ENCODE data around the gene ETV7. TPM values are rescaled to one million over a fixed set of nuclear protein-coding genes. Genes with fewer than 3 reads are reported as not detected.

The ETV7 gene
- total RNA-seq, 1 experiment from 2014 or later = 0.28 TPM

- no peak for DNase-seq
Measured at GRCh38 chr6:36404164-36404563, 16.7 kb upstream of the ETV7 start.

DNA sequence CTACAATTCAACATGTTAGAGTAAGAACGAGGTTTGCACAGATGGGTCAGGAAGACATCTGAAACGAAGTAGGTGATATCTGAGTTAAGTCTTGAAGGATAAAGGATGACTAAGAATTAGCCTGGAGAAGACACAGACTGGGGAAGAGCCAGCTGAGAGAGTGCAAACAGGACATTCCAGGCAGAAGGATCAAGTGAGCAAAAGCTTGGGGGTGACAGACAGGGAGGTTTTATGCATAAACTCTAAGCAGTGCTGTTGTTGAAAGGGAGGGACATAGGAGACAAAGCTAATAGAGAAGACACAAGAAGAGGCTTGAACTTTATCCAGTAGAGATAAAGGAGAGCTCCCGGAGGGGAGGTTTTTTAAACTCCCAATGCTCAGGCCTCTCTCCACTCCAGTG lies 15.0 kb upstream of the ETV7 start:
- H3K36me3 ChIP-seq (replicated peaks; ENCODE audit: control insufficient read depth, insufficient read depth, low read length) = no peaks in the 10 kb centered on the region
- H3K27me3 ChIP-seq (ENCODE audit: control insufficient read depth, insufficient read depth, low read length) = no peaks in the 10 kb centered on the region
- H3K4me3 ChIP-seq (ENCODE audit: insufficient read depth, low read depth, low read length) = no peak overlapping the region
- no peak for DNase-seq

More at GRCh38 chr6:36404164-36404563, 16.7 kb upstream of the ETV7 start:
- Histone ChIP-seq H3K4me3 (ENCODE audit: insufficient read depth, low read depth, low read length) (no peak overlapping the region), H3K36me3 (replicated peaks; ENCODE audit: control insufficient read depth, insufficient read depth, low read length) (no peaks in the 10 kb centered on the region), H3K27me3 (ENCODE audit: control insufficient read depth, insufficient read depth, low read length) (no peaks in the 10 kb centered on the region)

DNA sequence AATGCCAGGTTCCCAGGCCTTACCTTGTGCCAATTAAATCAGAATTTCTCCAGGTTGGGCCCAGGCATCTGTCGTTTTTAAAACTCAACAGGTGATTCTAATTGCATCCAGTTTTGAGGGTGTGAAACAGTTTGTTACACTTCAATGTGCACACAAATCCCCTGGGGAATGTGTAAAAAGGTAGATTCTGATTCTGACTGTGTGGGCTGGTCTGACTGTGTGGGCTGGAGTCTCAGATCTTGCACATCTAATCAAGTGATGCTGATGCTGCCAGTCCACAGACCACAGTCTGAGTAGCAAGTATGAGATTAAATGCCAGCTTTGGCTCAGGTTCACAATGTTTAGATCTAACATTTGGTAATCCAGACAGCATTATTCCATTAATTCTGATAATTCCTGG lies 12.5 kb upstream of the ETV7 start:
- no peaks in the 10 kb centered on the region for H3K27me3 ChIP-seq (ENCODE audit: control insufficient read depth, insufficient read depth, low read length)
- H3K36me3 ChIP-seq (replicated peaks; ENCODE audit: control insufficient read depth, insufficient read depth, low read length) = no peaks in the 10 kb centered on the region
- DNase-seq = no peak
- H3K4me3 ChIP-seq (ENCODE audit: insufficient read depth, low read depth, low read length) = no peak overlapping the region

DNA sequence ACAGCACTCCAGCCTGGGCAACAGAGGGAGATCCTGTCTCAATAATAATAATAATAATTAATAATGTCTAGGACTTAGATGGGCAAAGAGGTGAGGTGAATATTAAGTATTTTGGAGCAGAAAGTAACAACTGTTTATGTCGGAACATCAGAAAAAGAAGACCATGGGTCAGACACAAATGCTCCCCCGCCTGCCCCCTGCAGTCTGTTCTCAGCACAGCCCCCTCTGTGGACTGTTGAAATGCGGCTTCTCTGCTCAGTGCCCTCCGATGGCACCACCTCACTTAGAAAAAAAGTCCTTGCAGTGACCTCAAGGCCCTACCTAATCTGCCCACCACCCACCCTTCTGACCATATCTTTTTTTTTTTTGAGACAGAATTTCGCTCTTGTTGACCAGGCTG lies 5.2 kb upstream of the ETV7 start:
- peaks cover 18% of the 10 kb centered on the region for H3K27me3 ChIP-seq (ENCODE audit: control insufficient read depth, insufficient read depth, low read length)
- DNase-seq = no peak

GRCh38 chr6:36389353-36389752 lies 1.9 kb upstream of the ETV7 start:
- H3K27me3 ChIP-seq (ENCODE audit: control insufficient read depth, insufficient read depth, low read length) = peaks cover 35% of the 10 kb centered on the region
- DNase-seq = no peak
- no peaks in the 10 kb centered on the region for H3K36me3 ChIP-seq (replicated peaks; ENCODE audit: control insufficient read depth, insufficient read depth, low read length)
- no peak overlapping the region for H3K4me3 ChIP-seq (ENCODE audit: insufficient read depth, low read depth, low read length)

More for the DNA sequence above, 5.2 kb upstream of the ETV7 start:
- no peak overlapping the region for H3K4me3 ChIP-seq (ENCODE audit: insufficient read depth, low read depth, low read length)
- no peaks in the 10 kb centered on the region for H3K36me3 ChIP-seq (replicated peaks; ENCODE audit: control insufficient read depth, insufficient read depth, low read length)

DNA sequence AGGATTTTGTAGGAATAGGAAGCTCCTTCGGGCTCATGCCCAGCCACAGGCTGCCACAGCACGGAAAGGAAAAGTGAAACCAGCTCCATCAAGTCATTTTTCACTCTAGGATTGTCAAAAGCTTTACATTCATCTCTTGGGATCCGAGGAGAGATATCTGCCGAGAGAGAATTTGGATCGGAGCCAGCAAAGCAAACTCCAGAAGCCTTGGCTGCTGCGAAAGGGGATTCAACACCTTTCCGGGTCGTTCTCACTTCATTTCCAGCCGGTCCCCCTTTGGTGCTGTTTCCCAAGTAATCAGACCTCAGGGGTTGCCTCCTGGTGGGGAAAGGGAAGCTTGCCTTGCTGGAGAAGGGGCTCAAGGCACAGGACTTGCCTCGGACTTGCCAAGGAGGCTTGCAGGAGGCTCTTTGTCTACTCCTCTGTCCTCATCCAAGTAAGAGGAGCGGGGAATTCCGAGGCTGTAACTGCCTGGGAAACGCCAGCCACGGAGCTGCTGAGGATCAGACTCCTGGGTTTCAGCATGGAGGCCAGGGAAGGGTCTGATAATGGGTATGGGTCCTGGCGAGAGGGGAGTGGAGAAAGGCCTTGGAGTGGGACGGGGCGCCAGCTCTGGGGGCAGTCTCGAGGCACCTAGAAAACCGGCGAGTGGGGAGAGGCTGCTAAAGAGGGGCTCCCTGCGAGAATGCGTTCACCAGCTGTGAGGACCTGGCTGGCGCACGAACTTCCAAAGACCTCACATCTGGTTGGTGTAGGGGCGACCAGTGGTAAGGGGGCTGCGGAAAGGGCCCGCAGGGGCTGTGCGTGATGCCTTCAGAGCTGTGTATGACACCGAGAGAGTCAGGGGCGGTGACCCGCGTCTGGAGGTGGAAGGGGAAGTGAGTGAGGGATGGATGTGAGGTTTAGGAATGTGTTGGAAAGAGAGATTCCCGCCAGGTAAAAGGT lies 702 bp downstream of the ETV7 start:
- DNase-seq = peak; percentile 83
- peaks cover 35% of the 10 kb centered on the region for H3K27me3 ChIP-seq (ENCODE audit: control insufficient read depth, insufficient read depth, low read length)
- H3K4me3 ChIP-seq (ENCODE audit: insufficient read depth, low read depth, low read length) = peak overlapping the region; percentile 60
- H3K36me3 ChIP-seq (replicated peaks; ENCODE audit: control insufficient read depth, insufficient read depth, low read length) = no peaks in the 10 kb centered on the region

GRCh38 chr6:36384095-36384494 lies 3.4 kb downstream of the ETV7 start:
- no peak overlapping the region for H3K4me3 ChIP-seq (ENCODE audit: insufficient read depth, low read depth, low read length)
- peaks cover 32% of the 10 kb centered on the region for H3K27me3 ChIP-seq (ENCODE audit: control insufficient read depth, insufficient read depth, low read length)
- DNase-seq = no peak
- H3K36me3 ChIP-seq (replicated peaks; ENCODE audit: control insufficient read depth, insufficient read depth, low read length) = no peaks in the 10 kb centered on the region

GRCh38 chr6:36383606-36384005 lies 3.9 kb downstream of the ETV7 start:
- no peak for DNase-seq
- Histone ChIP-seq H3K4me3 (ENCODE audit: insufficient read depth, low read depth, low read length) (no peak overlapping the region), H3K36me3 (replicated peaks; ENCODE audit: control insufficient read depth, insufficient read depth, low read length) (no peaks in the 10 kb centered on the region)

GRCh38 chr6:36382976-36383375 lies 4.5 kb downstream of the ETV7 start:
- Histone ChIP-seq H3K4me3 (ENCODE audit: insufficient read depth, low read depth, low read length) (no peak overlapping the region), H3K36me3 (replicated peaks; ENCODE audit: control insufficient read depth, insufficient read depth, low read length) (no peaks in the 10 kb centered on the region), H3K27me3 (ENCODE audit: control insufficient read depth, insufficient read depth, low read length) (peaks cover 21% of the 10 kb centered on the region)
- DNase-seq = no peak

More at GRCh38 chr6:36383606-36384005, 3.9 kb downstream of the ETV7 start:
- peaks cover 27% of the 10 kb centered on the region for H3K27me3 ChIP-seq (ENCODE audit: control insufficient read depth, insufficient read depth, low read length)

DNA sequence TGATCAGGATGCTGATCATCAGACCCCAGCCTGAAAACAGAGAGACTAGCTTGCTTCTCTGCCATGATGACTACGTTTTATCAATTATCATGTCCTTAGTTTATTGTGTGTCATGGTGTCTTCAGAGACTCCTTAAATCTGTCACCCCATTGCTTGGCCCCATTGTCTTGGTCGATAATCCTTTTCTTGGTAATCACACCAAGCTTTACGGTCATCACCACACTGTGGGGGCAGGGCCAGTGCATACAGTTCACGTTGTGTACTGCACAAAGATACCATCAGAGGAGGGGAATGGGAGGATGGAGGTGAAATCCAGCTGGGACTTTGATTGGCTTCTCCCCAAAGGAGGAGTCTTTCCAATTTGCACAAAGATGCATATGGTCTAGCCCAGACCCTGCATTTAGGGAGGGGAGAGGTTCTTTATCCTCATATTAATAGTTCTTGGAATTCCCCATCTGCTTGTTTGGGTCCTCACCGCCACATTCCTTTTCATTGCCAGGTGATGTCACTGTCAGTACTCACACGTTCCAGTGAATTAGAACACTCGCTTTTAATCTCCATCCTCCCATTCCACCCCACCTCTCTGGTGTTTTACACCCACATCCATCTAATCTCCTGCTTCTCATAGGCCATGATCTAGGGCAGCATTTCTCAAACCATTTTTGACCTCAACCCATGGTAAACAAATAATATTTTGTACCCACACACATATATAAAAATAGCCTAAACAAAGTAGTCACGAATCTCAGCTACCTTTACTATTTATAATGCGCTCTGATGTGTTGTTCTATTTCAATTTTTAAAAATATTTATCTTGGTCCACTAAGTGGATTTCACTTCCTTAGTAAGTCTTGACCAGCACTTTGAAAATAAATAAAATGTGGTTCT lies 5.7 kb downstream of the ETV7 start:
- Histone ChIP-seq H3K36me3 (replicated peaks; ENCODE audit: control insufficient read depth, insufficient read depth, low read length) (no peaks in the 10 kb centered on the region), H3K27me3 (ENCODE audit: control insufficient read depth, insufficient read depth, low read length) (peaks cover 9% of the 10 kb centered on the region), H3K4me3 (ENCODE audit: insufficient read depth, low read depth, low read length) (no peak overlapping the region)
- DNase-seq = no peak

- H3K4me3 ChIP-seq (ENCODE audit: insufficient read depth, low read depth, low read length) = no peak overlapping the region
- no peaks in the 10 kb centered on the region for H3K36me3 ChIP-seq (replicated peaks; ENCODE audit: control insufficient read depth, insufficient read depth, low read length)
- no peaks in the 10 kb centered on the region for H3K27me3 ChIP-seq (ENCODE audit: control insufficient read depth, insufficient read depth, low read length)
- DNase-seq = no peak
Measured at GRCh38 chr6:36380166-36380565, 7.3 kb downstream of the ETV7 start.

DNA sequence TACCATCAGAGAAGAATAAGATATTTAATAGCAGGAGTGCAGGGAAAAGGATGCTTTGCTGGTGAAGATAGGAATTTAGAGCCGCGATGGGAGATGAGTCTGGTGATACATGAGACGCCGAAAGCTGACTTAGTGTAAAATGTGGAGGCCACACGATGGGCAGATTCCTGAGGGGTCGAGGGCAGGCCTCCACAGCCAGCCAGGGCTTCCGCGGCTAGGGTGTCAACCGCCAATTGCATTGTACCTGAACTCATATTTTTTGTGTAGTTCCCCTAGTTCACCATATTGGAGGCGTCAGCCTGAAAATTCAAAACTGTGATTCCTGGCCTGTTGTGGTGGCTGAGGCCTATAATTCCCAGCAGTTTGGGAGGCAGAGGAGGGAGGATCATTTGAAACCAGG lies 8.5 kb downstream of the ETV7 start:
- H3K36me3 ChIP-seq (replicated peaks; ENCODE audit: control insufficient read depth, insufficient read depth, low read length) = no peaks in the 10 kb centered on the region
- H3K4me3 ChIP-seq (ENCODE audit: insufficient read depth, low read depth, low read length) = no peak overlapping the region
- no peaks in the 10 kb centered on the region for H3K27me3 ChIP-seq (ENCODE audit: control insufficient read depth, insufficient read depth, low read length)
- no peak for DNase-seq

GRCh38 chr6:36378243-36378920 lies 9.1 kb downstream of the ETV7 start:
- no peak for DNase-seq
- Histone ChIP-seq H3K27me3 (ENCODE audit: control insufficient read depth, insufficient read depth, low read length) (no peaks in the 10 kb centered on the region), H3K36me3 (replicated peaks; ENCODE audit: control insufficient read depth, insufficient read depth, low read length) (no peaks in the 10 kb centered on the region), H3K4me3 (ENCODE audit: insufficient read depth, low read depth, low read length) (no peak overlapping the region)

DNA sequence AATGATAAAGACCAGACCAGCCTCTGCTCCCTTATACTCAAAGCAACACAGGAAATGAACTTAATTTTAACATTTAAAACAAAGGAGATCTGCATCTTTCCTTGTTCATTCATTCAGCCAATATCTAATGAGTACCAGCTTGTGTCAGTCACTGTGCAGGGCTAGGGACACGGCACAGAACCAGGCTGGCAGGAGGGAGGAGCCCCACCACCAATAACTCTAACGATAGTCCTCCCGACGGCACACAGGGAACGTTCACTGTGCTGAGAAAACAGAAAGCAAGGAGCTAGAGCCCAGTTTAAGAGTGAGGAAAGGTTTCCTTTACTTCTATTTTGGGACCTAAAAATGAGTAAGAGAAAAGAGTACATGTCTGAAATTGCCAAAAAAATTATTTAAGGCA lies 9.9 kb downstream of the ETV7 start:
- Histone ChIP-seq H3K36me3 (replicated peaks; ENCODE audit: control insufficient read depth, insufficient read depth, low read length) (no peaks in the 10 kb centered on the region), H3K27me3 (ENCODE audit: control insufficient read depth, insufficient read depth, low read length) (no peaks in the 10 kb centered on the region), H3K4me3 (ENCODE audit: insufficient read depth, low read depth, low read length) (no peak overlapping the region)
- DNase-seq = no peak
